Mucosa of descending colon (tissue), 3 donors: Measurements from ENCODE around the gene DBR1. TPM values are rescaled to one million over a fixed set of nuclear protein-coding genes. Genes with fewer than 3 reads are reported as not detected.
"Not testable (repeated sequence)": the region's sequence is repeated elsewhere in the genome, so short reads cannot be mapped to it uniquely, and the experiment has no call there.

ENCODE experiments used
- ATAC-seq: fragments of 200-7000 bp; cut with Tn5 transposase; one replicate; pipeline ENCODE4 v1.9.1; 2020; ENCODE audit warnings: mild to moderate bottlenecking, moderate library complexity
- DNase-seq, 3 donors: peaks; one replicate each; pipeline ENCODE4 v3.0.0-alpha.2; 2020
- H3K36me3 ChIP-seq: fragments of 200-600 bp; one replicate; pipeline ENCODE4 v1.8.0; 2021; ENCODE audit warnings: low read depth, mild to moderate bottlenecking
- H3K4me1 ChIP-seq: fragments of 200-600 bp; one replicate; pipeline ENCODE4 v1.8.0; 2021; ENCODE audit warnings: low read depth, mild to moderate bottlenecking
- H3K4me3 ChIP-seq: fragments of 200-600 bp; one replicate; pipeline ENCODE4 v1.8.0; 2021; ENCODE audit warnings: mild to moderate bottlenecking
- H3K9me3 ChIP-seq: fragments of 200-600 bp; one replicate; pipeline ENCODE4 v1.8.0; 2021; ENCODE audit warnings: mild to moderate bottlenecking
- intact Hi-C, 2 donors: fragments of 100-400 bp; cut with DNase I in 1 of 2; cut with micrococcal nuclease in 1 of 2; formaldehyde crosslinking; loops; one replicate each; pipeline versions ENCODE4 v1.11.0 to v1.11.1; 2022; cut with DNase I, micrococcal nuclease
- total RNA-seq, 3 donors: library from RNA; stranded (reverse); fragmentation: NEBNext Ultra II Directional in 2 of 3; extraction: Animal tissue kit (Norgen Biotek cat#: 25700) in 2 of 3; gene quantifications; one replicate each; pipeline versions ENCODE4 v1.2.1 to v1.2.4, GENCODE V29; 2021 to 2023
- TF ChIP-seq, protein P1 (sequence below): fragments of 200-600 bp; IDR thresholded peaks from one replicate; pipeline ENCODE4 v1.8.0; 2022; ENCODE audit warnings: antibody characterized with exemption, mild to moderate bottlenecking
- donor health status: DM: no; HTN: no; CAD: no; lungs with moderate emphysema.
- donor health status: DM: no; HTN: no; CAD: no.
- donor health status: DM: no; HTN: yes; CAD: no.

Gene DBR1
- total RNA-seq, 3 donors from 2014 or later: 10.5 to 11.6 (median 11.6) TPM

DNA sequence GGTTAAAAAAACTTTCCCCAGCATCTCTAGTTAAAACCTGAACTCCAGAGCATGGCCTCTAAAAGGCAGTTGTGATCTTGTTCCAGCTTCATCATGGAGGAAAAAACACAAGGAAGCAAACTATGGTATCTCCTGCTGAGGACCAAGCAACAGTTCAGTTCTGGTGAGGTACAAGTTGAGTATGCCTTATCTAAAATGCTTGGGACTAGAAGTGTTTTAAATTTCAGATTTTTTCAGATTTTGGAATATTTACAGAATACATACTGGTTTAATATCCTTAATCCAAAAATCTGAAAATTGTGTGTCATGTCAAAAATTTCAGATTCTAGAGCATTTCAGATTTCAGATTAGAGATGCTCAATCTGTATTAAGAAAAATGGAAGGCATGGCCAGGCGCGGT lies 9.7 kb downstream of the DBR1 start:
- Histone ChIP-seq H3K4me1 (no peaks in the 10 kb centered on the region), H3K4me3 (no peak overlapping the region), H3K36me3 (no peaks in the 10 kb centered on the region), H3K9me3 (no peaks in the 10 kb centered on the region)
- ATAC-seq: no peak
- no peak for DNase-seq
- TF ChIP-seq, protein P1, sequence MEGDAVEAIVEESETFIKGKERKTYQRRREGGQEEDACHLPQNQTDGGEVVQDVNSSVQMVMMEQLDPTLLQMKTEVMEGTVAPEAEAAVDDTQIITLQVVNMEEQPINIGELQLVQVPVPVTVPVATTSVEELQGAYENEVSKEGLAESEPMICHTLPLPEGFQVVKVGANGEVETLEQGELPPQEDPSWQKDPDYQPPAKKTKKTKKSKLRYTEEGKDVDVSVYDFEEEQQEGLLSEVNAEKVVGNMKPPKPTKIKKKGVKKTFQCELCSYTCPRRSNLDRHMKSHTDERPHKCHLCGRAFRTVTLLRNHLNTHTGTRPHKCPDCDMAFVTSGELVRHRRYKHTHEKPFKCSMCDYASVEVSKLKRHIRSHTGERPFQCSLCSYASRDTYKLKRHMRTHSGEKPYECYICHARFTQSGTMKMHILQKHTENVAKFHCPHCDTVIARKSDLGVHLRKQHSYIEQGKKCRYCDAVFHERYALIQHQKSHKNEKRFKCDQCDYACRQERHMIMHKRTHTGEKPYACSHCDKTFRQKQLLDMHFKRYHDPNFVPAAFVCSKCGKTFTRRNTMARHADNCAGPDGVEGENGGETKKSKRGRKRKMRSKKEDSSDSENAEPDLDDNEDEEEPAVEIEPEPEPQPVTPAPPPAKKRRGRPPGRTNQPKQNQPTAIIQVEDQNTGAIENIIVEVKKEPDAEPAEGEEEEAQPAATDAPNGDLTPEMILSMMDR: no peak
- intact Hi-C loops: no loop called here

DNA sequence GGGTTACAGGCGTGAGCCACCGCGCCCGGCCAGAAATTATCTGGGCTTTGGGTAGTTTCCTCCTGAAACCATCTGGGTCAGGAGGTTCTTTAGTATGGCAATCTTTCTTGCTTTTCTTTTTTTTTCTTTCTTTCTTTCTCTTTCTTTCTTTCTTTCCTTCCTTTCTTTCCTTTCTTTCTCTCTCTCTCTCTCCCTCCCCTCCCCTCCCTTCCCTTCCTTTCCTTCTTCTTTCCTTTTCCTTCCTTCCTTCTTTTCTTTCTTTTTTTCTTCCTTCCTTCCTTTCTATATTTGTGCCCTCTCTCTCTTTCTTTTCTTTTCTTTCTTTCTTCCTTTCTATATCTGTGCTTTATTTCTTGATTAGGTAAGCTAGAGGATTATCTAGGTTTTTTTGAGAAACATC lies 17.0 kb downstream of the DBR1 start:
- ATAC-seq: no peak
- Histone ChIP-seq H3K9me3 (no peaks in the 10 kb centered on the region), H3K4me1 (no peaks in the 10 kb centered on the region), H3K36me3 (no peaks in the 10 kb centered on the region), H3K4me3 (no peak overlapping the region)
- TF ChIP-seq, protein P1: no peak
- no peak for DNase-seq
- intact Hi-C loops: no loop called here

DNA sequence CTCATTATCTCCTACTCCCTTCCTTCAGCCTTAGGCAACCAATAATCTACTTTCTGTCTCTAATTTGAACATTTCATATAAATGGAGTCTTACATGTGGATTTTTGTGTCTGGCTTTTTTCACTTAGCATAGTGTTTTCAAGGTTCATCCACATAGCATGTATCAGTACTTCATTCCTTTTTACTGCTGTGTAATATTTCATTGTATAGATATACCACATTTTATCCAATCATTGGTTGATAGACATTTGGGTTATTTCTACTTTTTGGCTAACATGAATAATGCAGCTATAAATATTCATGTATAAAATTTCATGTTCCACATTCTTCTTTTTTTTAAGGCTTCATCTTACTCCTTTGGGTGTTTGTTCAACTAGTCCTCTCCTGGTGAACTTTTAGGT lies 20.2 kb downstream of the DBR1 start:
- intact Hi-C loops: no loop called here
- no peak for DNase-seq
- H3K4me1 ChIP-seq: no peaks in the 10 kb centered on the region
- H3K9me3 ChIP-seq: no peaks in the 10 kb centered on the region
- ATAC-seq: no peak
- TF ChIP-seq, protein P1: no peak
- no peaks in the 10 kb centered on the region for H3K36me3 ChIP-seq
- H3K4me3 ChIP-seq: no peak overlapping the region

DNA sequence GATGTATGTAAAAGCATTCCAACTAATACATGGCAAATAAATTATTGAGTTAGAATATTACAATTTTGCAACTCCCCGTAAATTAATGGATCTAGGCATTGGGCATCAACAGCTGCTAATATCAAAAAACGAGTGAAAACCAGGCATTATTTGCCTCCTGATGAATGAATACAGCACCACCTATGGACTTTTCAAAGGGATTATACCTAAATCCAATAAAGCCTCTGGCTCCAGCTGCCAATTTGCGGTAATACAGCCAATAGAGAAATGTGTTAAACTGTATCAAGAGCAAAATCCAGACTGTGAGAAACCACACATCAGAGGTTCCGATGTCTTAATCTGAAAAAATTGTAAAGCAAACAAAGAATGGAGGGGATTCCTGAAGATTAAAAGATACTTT lies 26.2 kb downstream of the DBR1 start:
- ATAC-seq: no peak
- no peaks in the 10 kb centered on the region for H3K9me3 ChIP-seq
- intact Hi-C loops: no loop called here

DNA sequence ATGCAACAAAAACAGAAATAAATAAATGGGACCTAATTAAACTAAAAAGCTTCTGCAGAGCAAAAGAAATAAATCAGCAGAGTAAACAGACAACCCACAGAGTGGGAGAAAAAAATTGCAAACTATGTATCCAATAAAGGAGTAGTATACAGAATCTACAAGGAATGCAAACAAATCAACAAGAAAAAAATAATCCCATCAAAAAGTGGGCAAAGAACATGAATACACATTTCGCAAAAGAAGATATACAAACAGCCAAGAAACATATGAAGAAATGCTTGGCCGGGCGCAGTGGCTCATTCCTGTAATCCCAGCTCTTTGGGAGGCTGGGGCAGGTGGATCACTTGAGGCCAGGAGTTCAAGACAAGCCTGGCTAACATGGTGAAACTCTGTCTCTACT lies 32.5 kb downstream of the DBR1 start:
- H3K9me3 ChIP-seq, H3K36me3 ChIP-seq, ATAC-seq, H3K4me3 ChIP-seq, DNase-seq, H3K4me1 ChIP-seq, intact Hi-C loops: not testable (repeated sequence)

More for the DNA sequence above, 26.2 kb downstream of the DBR1 start:
- no peak for DNase-seq
- H3K36me3 ChIP-seq: no peaks in the 10 kb centered on the region
- H3K4me3 ChIP-seq: no peak overlapping the region
- TF ChIP-seq, protein P1: no peak
- no peaks in the 10 kb centered on the region for H3K4me1 ChIP-seq

DNA sequence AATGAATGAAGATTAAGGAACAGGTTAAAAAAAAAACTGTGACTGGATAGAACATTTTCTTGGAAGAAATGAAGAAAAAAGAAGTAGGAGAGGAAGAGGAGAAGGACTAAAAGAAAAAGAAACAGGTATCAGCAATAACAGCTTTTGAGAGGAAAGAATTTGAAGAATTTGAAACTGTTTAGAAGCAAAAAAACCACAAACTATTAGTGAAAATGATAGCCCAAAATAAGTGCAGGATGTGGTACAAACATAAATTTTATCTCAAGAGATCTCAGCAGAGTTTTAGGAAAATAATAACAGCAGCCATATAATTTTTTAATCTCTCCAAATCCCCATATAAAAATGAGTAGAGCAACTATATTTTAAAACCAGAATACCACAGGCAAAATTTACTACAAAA lies 33.8 kb downstream of the DBR1 start:
- H3K4me3 ChIP-seq: no peak overlapping the region
- ATAC-seq (no peak), DNase-seq (no peak)
- no peaks in the 10 kb centered on the region for H3K36me3 ChIP-seq
- H3K4me1 ChIP-seq: no peaks in the 10 kb centered on the region
- intact Hi-C loops: no loop called here
- no peaks in the 10 kb centered on the region for H3K9me3 ChIP-seq
- TF ChIP-seq, protein P1: no peak
